Measurements from ENCODE around the gene ATP1B4.

DNA sequence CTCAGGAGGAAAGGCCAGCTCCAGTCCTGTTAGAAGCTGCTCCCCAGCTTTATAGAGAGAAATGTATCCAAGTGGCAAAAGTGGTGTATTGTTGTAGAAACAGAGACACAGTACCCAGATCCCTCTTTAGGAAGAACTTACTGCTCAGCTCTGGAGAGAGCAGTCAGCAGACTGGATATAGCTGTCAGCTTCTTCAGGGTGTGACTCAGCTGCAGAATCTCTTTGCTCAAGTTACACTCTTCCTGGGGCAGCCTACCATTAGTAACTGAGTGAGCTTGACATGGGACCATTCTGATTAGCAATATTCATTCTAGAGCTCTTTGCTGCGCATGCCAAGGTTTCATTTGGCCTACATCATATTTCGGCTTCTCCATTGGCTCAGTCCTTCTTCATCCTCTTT lies 40.5 kb downstream of the ATP1B4 start:
- TF ChIP-seq, protein P1, sequence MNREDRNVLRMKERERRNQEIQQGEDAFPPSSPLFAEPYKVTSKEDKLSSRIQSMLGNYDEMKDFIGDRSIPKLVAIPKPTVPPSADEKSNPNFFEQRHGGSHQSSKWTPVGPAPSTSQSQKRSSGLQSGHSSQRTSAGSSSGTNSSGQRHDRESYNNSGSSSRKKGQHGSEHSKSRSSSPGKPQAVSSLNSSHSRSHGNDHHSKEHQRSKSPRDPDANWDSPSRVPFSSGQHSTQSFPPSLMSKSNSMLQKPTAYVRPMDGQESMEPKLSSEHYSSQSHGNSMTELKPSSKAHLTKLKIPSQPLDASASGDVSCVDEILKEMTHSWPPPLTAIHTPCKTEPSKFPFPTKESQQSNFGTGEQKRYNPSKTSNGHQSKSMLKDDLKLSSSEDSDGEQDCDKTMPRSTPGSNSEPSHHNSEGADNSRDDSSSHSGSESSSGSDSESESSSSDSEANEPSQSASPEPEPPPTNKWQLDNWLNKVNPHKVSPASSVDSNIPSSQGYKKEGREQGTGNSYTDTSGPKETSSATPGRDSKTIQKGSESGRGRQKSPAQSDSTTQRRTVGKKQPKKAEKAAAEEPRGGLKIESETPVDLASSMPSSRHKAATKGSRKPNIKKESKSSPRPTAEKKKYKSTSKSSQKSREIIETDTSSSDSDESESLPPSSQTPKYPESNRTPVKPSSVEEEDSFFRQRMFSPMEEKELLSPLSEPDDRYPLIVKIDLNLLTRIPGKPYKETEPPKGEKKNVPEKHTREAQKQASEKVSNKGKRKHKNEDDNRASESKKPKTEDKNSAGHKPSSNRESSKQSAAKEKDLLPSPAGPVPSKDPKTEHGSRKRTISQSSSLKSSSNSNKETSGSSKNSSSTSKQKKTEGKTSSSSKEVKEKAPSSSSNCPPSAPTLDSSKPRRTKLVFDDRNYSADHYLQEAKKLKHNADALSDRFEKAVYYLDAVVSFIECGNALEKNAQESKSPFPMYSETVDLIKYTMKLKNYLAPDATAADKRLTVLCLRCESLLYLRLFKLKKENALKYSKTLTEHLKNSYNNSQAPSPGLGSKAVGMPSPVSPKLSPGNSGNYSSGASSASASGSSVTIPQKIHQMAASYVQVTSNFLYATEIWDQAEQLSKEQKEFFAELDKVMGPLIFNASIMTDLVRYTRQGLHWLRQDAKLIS (CRISPR knock-in tag; IDR thresholded peaks at IDR 0.05; ENCODE audit: borderline replicate concordance): no peak
- TF ChIP-seq CTCF (IDR thresholded peaks at IDR 0.05) (no peak), USF2 (CRISPR knock-in tag; IDR thresholded peaks at IDR 0.05) (no peak), STAT6 (CRISPR knock-in tag; conservative IDR thresholded peaks at IDR 0.05; ENCODE audit: low read depth) (no peak), ZNF281 (CRISPR knock-in tag; IDR thresholded peaks at IDR 0.05) (no peak), NFYB (CRISPR knock-in tag; conservative IDR thresholded peaks at IDR 0.05; ENCODE audit: low read depth) (no peak)

Data from WTC11 (cell line).